GM23338 (cell line): ENCODE data around the gene NDUFAB1.

Experiments used
- CTCF ChIP-seq, 2 experiments: fragments of 200-600 bp in 1 of 2; sonication (generic) in 1 of 2; conservative IDR thresholded peaks; 2 replicates each; pipeline versions ENCODE4 v1.5.1 to v1.6.1; 2016 to 2017; ENCODE audit warnings: antibody characterized with exemption in 2 of 2, low read depth in 2 of 2, mild to moderate bottlenecking in 2 of 2, moderate library complexity in 1 of 2
- EZH2 ChIP-seq: fragments of 200-600 bp; sonication (generic); IDR thresholded peaks from one replicate; pipeline ENCODE4 v1.8.0; 2017; ENCODE audit warnings: antibody characterized with exemption, mild to moderate bottlenecking, low read depth; ENCODE audit not compliant: unreplicated experiment
- REST ChIP-seq: IDR thresholded peaks from one replicate; pipeline ENCODE4 v1.6.1; 2018; ENCODE audit warnings: antibody characterized with exemption; ENCODE audit not compliant: unreplicated experiment

- no peak for TF ChIP-seq CTCF (conservative IDR thresholded peaks at IDR 0.05; ENCODE audit: low read depth in 2 of 2)
- no peak for TF ChIP-seq REST
- TF ChIP-seq EZH2, result no peak
Observed at GRCh38 chr16:23634461-23635036, 38.4 kb upstream of the NDUFAB1 start.
